HEK293 (cell line): ENCODE data around the gene STK32C.
A peak's percentile ranks its signal among the peaks of the same experiment; 100 is the strongest.

Experiments
- CTCF ChIA-PET: fragments of 350-600 bp; formaldehyde crosslinking; extraction: SDS; loops from one replicate; lab custom pipeline; 2021; ENCODE audit warnings: antibody characterized with exemption; lab: Yijun Ruan, JAX
- POLR2A ChIA-PET: fragments of 300-600 bp; formaldehyde crosslinking; extraction: SDS; loops from one replicate; lab custom pipeline; 2020; ENCODE audit warnings: antibody characterized with exemption, inconsistent platforms; lab: Yijun Ruan, JAX
- H3K27ac ChIP-seq: fragments of 200-500 bp; sonication (Bioruptor generic); 2 replicates; pipeline ENCODE4 v1.5.1; 2014; ENCODE audit warnings: low read depth, low read length, control low read depth, inconsistent platforms; ENCODE audit errors: extremely low read depth
- H3K36me3 ChIP-seq, 2 experiments: fragments of 200-500 bp in 1 of 2; sonication (Bioruptor generic) in 1 of 2; 1 replicate in 1 of 2; 2 replicates in 1 of 2; pipeline ENCODE4 v1.5.1; 2014 to 2017; ENCODE audit warnings: inconsistent platforms in 2 of 2, low read length in 2 of 2; ENCODE audit not compliant: control insufficient read depth in 2 of 2, insufficient read depth in 1 of 2
- H3K4me1 ChIP-seq: fragments of 200-500 bp; sonication (Bioruptor generic); 2 replicates; pipeline ENCODE4 v1.5.1; 2014; ENCODE audit warnings: mild to moderate bottlenecking, low read length, inconsistent platforms; ENCODE audit not compliant: control insufficient read depth, insufficient read depth
- H3K4me3 ChIP-seq: 2 replicates; pipeline ENCODE4 v1.5.1; 2011; ENCODE audit warnings: low read depth, mild to moderate bottlenecking, control low read depth, low read length, moderate library complexity
- H3K9me3 ChIP-seq: fragments of 200-500 bp; sonication (Bioruptor generic); 2 replicates; pipeline ENCODE4 v1.5.1; 2014; ENCODE audit warnings: low read depth, low read length, inconsistent platforms; ENCODE audit not compliant: control insufficient read depth, insufficient read depth
- ATF2 ChIP-seq: fragments of 450-650 bp; formaldehyde crosslinking; IDR thresholded peaks from 2 replicates; pipeline ENCODE4 v1.5.1; 2016; ENCODE audit warnings: missing biosample characterization, missing genetic modification characterization, low read depth
- HOXA7 ChIP-seq: sonication (generic); formaldehyde crosslinking; IDR thresholded peaks from 2 replicates; pipeline ENCODE4 v1.8.1; 2022; ENCODE audit warnings: missing genetic modification reagents, borderline replicate concordance
- HOXC10 ChIP-seq: sonication (generic); formaldehyde crosslinking; IDR thresholded peaks from 2 replicates; pipeline ENCODE4 v1.8.1; 2023; ENCODE audit warnings: mild to moderate bottlenecking, missing genetic modification reagents
- KLF10 ChIP-seq: fragments of 450-650 bp; IDR thresholded peaks from 2 replicates; pipeline ENCODE4 v1.5.1; 2018; ENCODE audit warnings: missing biosample characterization, mild to moderate bottlenecking, missing genetic modification characterization
- KLF8 ChIP-seq: fragments of 450-650 bp; formaldehyde crosslinking; IDR thresholded peaks from 2 replicates; pipeline ENCODE4 v1.5.1; 2016; ENCODE audit warnings: missing biosample characterization, missing genetic modification characterization
- TRIM28 ChIP-seq: IDR thresholded peaks from 2 replicates; pipeline ENCODE4 v1.6.1; 2011; ENCODE audit warnings: low read length, control low read depth, borderline replicate concordance
- YY1 ChIP-seq: fragments of 450-650 bp; formaldehyde crosslinking; IDR thresholded peaks from 2 replicates; pipeline ENCODE4 v1.5.1; 2018; ENCODE audit warnings: missing biosample characterization, missing genetic modification characterization
- ZNF114 ChIP-seq: fragments of 450-650 bp; formaldehyde crosslinking; IDR thresholded peaks from 2 replicates; pipeline ENCODE4 v1.5.0; 2017; ENCODE audit warnings: missing biosample characterization, missing genetic modification characterization
- ZNF132 ChIP-seq: fragments of 450-650 bp; formaldehyde crosslinking; IDR thresholded peaks from 2 replicates; pipeline ENCODE4 v1.5.1; 2017; ENCODE audit warnings: missing biosample characterization, missing genetic modification characterization, borderline replicate concordance
- ZNF138 ChIP-seq: fragments of 450-650 bp; formaldehyde crosslinking; IDR thresholded peaks from 2 replicates; pipeline ENCODE4 v1.5.1; 2016; ENCODE audit warnings: missing biosample characterization, missing genetic modification characterization, borderline replicate concordance
- ZNF169 ChIP-seq: fragments of 450-650 bp; formaldehyde crosslinking; IDR thresholded peaks from 2 replicates; pipeline ENCODE4 v1.5.1; 2016; ENCODE audit warnings: missing biosample characterization, missing genetic modification characterization
- ZNF175 ChIP-seq: fragments of 450-650 bp; formaldehyde crosslinking; IDR thresholded peaks from 2 replicates; pipeline ENCODE4 v1.5.1; 2016; ENCODE audit warnings: missing biosample characterization, missing genetic modification characterization
- ZNF18 ChIP-seq: fragments of 450-650 bp; formaldehyde crosslinking; IDR thresholded peaks from 2 replicates; pipeline ENCODE4 v1.5.1; 2016; ENCODE audit warnings: missing biosample characterization, missing genetic modification characterization
- ZNF239 ChIP-seq: fragments of 450-650 bp; formaldehyde crosslinking; IDR thresholded peaks from 2 replicates; pipeline ENCODE4 v1.5.1; 2016; ENCODE audit warnings: missing biosample characterization, missing genetic modification characterization
- ZNF280D ChIP-seq: fragments of 450-650 bp; formaldehyde crosslinking; IDR thresholded peaks from 2 replicates; pipeline ENCODE4 v1.5.1; 2016; ENCODE audit warnings: missing biosample characterization, missing genetic modification characterization
- ZNF416 ChIP-seq: fragments of 450-650 bp; formaldehyde crosslinking; IDR thresholded peaks from 2 replicates; pipeline ENCODE4 v1.5.1; 2016; ENCODE audit warnings: missing biosample characterization, missing genetic modification characterization
- ZNF473 ChIP-seq: fragments of 450-650 bp; formaldehyde crosslinking; IDR thresholded peaks from 2 replicates; pipeline ENCODE4 v1.5.1; 2017; ENCODE audit warnings: missing biosample characterization, missing genetic modification characterization
- ZNF514 ChIP-seq: fragments of 450-650 bp; formaldehyde crosslinking; IDR thresholded peaks from 2 replicates; pipeline ENCODE4 v1.5.1; 2016; ENCODE audit warnings: missing biosample characterization, missing genetic modification characterization
- ZNF530 ChIP-seq: fragments of 450-650 bp; formaldehyde crosslinking; IDR thresholded peaks from 2 replicates; pipeline ENCODE4 v1.5.1; 2016; ENCODE audit warnings: low read depth, missing biosample characterization, missing genetic modification characterization
- ZNF558 ChIP-seq: fragments of 450-650 bp; formaldehyde crosslinking; IDR thresholded peaks from 2 replicates; pipeline ENCODE4 v1.5.1; 2016; ENCODE audit warnings: missing biosample characterization, missing genetic modification characterization
- ZNF561 ChIP-seq: fragments of 450-650 bp; IDR thresholded peaks from 2 replicates; pipeline ENCODE4 v1.5.1; 2018; ENCODE audit warnings: missing biosample characterization, missing genetic modification characterization, borderline replicate concordance
- ZNF600 ChIP-seq: fragments of 450-650 bp; formaldehyde crosslinking; IDR thresholded peaks from 2 replicates; pipeline ENCODE4 v1.5.1; 2016; ENCODE audit warnings: missing biosample characterization, missing genetic modification characterization
- ZNF623 ChIP-seq: fragments of 450-650 bp; formaldehyde crosslinking; IDR thresholded peaks from 2 replicates; pipeline ENCODE4 v1.5.1; 2016; ENCODE audit warnings: missing biosample characterization, missing genetic modification characterization
- ZNF658 ChIP-seq: fragments of 450-650 bp; formaldehyde crosslinking; IDR thresholded peaks from 2 replicates; pipeline ENCODE4; 2016; ENCODE audit warnings: missing biosample characterization, missing genetic modification characterization
- ZNF777 ChIP-seq: fragments of 450-650 bp; formaldehyde crosslinking; IDR thresholded peaks from 2 replicates; pipeline ENCODE4 v1.5.1; 2017; ENCODE audit warnings: missing biosample characterization, missing genetic modification characterization, borderline replicate concordance
- ZNF791 ChIP-seq: fragments of 450-650 bp; formaldehyde crosslinking; IDR thresholded peaks from 2 replicates; pipeline ENCODE4 v1.5.1; 2016; ENCODE audit warnings: missing biosample characterization, missing genetic modification characterization

The STK32C gene

GRCh38 chr10:132305654-132306342, 2.0 kb downstream of the STK32C start:
- ChIA-PET POLR2A (no interaction called here), CTCF (interaction anchor here (0.8 kb wide), 1 partner anchor 148 kb away, joined by 4 read pairs; no protein-coding TSS in a partner anchor)
- H3K4me3 ChIP-seq, result no peak overlapping the region
- no peaks in the 10 kb centered on the region; the same call in 1 of the 2 replicates for H3K9me3 ChIP-seq
- H3K4me1 ChIP-seq, result no peaks in the 10 kb centered on the region; the same call in 1 of the 2 replicates
- no peaks in the 10 kb centered on the region for H3K36me3 ChIP-seq
- no peak overlapping the region for H3K27ac ChIP-seq
- TF ChIP-seq KLF8 (tag by site-specific recombination) (peak; percentile 38), ZNF530 (tag by site-specific recombination) (no peak), ZNF623 (no peak), ZNF561 (tag by site-specific recombination) (no peak), ZNF132 (tag by site-specific recombination) (no peak), ZNF416 (tag by site-specific recombination) (no peak), ZNF169 (tag by site-specific recombination) (no peak), ZNF558 (no peak), ATF2 (tag by site-specific recombination) (no peak), ZNF138 (no peak), ZNF280D (no peak), ZNF18 (tag by site-specific recombination) (no peak), ZNF473 (no peak), TRIM28 (peak; percentile 89; the same call in 1 of the 2 replicates), ZNF114 (tag by site-specific recombination) (no peak), ZNF600 (tag by site-specific recombination) (peak; percentile 32; the same call in 1 of the 2 replicates), HOXA7 (CRISPR knock-in tag) (no peak), ZNF239 (tag by site-specific recombination) (no peak), KLF10 (tag by site-specific recombination) (no peak)

GRCh38 chr10:132304756-132305509, 2.8 kb downstream of the STK32C start:
- POLR2A ChIA-PET, result interaction anchor here (0.6 kb wide), 1 partner anchor 498 kb away, joined by 3 read pairs; no protein-coding TSS in a partner anchor
- CTCF ChIA-PET, result no interaction called here
- no peak for TF ChIP-seq YY1 (tag by site-specific recombination)
- no peak for TF ChIP-seq HOXC10 (CRISPR knock-in tag)
- no peak for TF ChIP-seq ZNF777 (tag by site-specific recombination)
- TF ChIP-seq ZNF658 (tag by site-specific recombination), result no peak
- no peak for TF ChIP-seq ZNF558
- TF ChIP-seq ZNF514 (tag by site-specific recombination), result no peak
- no peak for TF ChIP-seq ZNF175 (tag by site-specific recombination)
- TF ChIP-seq ZNF791 (tag by site-specific recombination), result no peak

More at GRCh38 chr10:132304756-132305509, 2.8 kb downstream of the STK32C start:
- Histone ChIP-seq H3K36me3 (no peaks in the 10 kb centered on the region), H3K27ac (no peak overlapping the region), H3K4me3 (no peak overlapping the region), H3K9me3 (no peaks in the 10 kb centered on the region; the same call in 1 of the 2 replicates), H3K4me1 (no peaks in the 10 kb centered on the region; the same call in 1 of the 2 replicates)
